GM20431 (cell line): ENCODE results near the gene TNRC6C.

Experiments used
- in situ Hi-C: fragments of 300-500 bp; cut with MseI, MboI; formaldehyde crosslinking; loops from one replicate; pipeline ENCODE4 v1.15.0; 2020; ENCODE audit warnings: low sequenced_read_pairs; ENCODE audit not compliant: unreplicated experiment

Gene TNRC6C

DNA sequence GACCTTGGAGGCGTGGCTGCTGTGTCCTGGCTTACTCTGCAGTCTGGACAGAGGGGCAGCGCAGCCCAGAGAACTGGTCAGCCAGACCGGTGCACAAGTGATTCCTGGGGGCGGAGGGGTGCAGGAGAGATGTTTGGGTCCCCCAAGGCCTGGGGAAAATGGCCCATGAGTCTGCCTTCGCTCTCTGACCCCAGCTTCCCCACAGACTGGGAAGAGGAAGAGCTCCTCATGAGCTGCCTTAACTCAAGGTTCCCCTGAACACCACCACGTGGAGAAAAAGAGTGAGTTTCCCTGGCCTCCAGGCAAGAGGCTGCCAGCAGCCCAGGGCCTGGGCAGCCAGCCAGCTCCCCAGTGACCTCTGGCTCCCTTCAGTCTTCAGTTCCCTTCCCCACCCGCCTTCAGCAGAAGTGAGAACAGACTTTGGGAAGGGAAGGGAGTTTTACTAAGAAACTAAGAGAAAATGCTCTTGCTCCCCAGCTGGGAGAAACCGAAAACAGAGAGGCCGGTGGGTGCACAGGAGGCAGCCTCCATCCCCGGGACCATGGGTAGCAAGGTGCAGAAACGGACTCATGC is 185.7 kb downstream of the TNRC6C start:
- in situ Hi-C loops, result no loop called here

DNA sequence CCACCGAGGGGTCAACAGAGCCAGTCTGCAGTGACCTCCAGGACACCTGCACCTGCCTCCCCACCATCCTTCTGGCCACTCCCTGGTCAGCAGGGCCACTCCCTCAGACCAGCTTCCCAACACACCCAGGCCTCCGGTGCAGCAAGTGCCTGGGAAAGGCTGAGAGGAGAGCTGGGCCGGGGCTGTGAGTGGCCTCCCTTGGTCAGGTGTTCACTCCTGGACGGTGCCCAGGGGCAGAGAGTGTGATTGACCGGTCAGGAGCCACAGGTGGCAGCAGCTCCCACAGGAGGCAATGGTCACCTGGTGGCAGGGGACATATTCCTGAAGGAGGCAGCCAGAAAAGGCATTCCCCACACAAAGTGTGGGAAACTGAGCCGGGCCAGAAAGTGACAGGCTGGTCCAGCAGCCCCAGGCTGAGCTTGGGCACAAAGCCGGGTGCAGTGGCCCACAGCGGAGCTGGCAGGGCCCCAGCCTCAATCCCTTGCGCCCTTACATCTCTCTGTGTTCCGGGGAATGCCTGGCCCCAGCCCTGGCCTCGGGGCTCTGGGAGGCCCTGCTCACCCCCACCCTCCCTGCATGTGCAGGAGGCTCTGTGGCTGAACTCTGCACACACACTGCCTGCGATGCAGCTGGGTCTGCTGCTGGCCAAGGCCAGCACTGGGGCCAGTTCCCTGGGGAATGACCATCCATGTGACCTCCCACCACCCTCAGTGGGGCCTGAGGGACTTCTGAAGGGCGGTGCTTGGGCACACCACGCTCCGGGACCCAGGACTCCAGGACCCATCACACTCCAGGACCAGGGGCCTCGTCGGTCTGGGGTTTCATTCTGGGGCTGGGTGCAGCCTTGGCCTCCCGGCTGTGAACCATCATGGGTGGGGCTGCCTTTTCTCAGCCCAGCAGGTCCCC is 186.5 kb downstream of the TNRC6C start:
- in situ Hi-C loops, result no loop called here

- in situ Hi-C loops, result no loop called here
These were observed 188.0 kb downstream of the TNRC6C start for GRCh38 chr17:78146471-78146869.

DNA sequence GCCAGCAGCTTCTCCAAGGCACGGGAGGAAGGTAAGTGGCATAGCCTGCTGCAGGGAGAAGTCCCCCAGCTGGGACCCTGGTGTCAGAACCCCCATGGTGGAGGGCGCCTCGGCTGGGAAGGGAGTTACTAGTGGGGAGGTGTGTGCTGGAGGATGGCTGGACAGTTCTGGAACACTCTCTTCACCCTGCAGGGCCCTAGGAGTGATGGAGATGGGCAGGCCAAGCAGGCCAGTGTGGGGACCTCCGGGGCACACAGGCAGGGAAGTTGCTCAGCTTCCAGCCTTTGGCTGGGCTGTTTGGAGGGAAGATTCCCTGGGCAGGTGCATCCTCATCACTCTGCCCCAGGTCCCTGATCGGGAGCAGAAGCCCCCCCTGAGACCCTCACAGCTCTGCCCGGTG is 188.4 kb downstream of the TNRC6C start:
- in situ Hi-C loops, result no loop called here

- in situ Hi-C loops, result no loop called here
These were observed 189.0 kb downstream of the TNRC6C start for GRCh38 chr17:78147315-78147998.

DNA sequence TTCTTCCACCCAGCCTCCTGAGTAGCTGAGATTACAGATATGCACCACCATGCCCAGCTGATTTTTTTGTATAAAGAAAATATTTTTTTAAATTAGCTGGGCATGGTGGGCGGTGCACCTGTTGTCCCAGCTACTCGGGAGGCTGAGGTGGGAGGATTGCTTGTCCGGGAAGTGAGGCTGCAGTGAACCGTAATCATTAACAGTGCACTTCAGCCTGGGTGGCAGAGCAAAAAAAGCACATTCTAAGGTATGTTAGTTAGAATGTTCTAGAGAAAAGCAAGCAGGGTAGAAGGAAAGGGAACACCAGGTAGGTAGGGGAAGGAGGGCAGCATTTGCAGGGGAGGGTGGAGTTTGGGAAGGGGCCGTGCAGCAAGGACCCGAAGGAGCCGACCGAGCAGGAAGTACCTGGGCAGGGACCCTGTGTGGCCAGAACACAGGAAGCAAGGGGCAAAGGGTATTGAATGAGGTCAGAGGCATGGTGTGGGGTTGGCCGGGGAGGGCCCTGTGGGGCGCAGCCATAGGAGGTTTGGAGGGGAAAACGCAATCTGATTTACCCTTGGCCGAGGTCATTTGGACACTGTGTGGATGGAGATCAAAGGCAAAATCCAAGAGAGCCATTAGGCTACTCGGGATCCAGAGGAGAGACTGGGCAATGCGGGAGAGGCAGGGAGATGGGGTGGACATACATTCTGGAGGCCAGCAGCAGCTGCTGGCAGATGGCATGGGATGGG is 189.9 kb downstream of the TNRC6C start:
- in situ Hi-C loops, result no loop called here

- in situ Hi-C loops, result loop anchor here (10.0 kb wide), 1 partner anchor 697 kb away; no protein-coding TSS in a partner anchor
These were observed 193.1 kb downstream of the TNRC6C start for GRCh38 chr17:78151514-78152008.

DNA sequence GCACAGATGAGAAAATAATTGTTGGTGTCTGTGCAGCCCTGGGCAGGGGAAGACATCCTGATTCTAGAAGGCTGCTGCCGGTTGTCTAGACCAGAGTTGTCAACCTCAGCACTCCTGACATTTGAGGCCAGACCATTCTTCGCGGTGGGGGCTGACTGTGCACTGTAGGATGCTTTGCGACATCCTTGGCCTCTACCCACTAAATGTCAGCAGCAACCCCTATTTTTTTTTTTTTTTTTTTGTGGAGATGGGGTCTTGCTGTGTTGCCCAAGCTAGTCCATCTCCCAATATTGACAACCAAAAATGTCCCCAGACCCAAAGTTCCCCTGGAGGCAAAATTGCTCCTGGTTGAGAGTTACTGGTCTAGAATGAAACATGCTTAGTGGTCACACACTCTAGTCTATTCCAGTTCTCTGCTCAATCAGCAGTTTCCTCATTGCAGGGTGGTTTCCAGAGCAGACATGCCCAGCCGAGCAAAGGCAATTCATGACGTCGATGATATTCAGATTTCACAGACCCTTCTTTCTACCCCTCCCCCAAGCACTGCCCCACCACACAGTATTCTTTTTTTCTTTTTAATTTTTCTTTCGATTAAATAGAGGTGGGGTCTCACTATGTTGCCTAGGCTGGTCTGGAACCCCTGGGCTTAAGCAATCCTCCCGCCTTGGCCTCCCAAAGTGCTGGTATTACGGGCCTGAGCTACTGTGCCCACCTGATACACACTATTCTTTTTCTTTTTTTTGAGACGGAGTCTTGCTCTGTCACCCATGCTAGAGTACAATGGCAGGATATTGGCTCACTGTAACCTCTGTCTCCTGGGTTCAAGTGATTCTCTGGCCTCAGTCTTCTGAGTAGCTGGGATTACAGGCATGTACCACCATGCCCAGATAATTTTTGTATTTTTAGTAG is 196.7 kb downstream of the TNRC6C start:
- in situ Hi-C loops, result loop anchor here (10.0 kb wide), 1 partner anchor 700 kb away; no protein-coding TSS in a partner anchor
